CD14-positive monocyte (primary cell): Measurements from ENCODE around the gene KIF16B. TPM values are rescaled to one million over a fixed set of nuclear protein-coding genes. Genes with fewer than 3 reads are reported as not detected.

Experiments used
- DNase-seq, 3 donors: peaks; one replicate each; pipeline ENCODE4 v3.0.0-alpha.2; 2011 to 2022
- H2AFZ ChIP-seq: 2 replicates; pipeline ENCODE4 v1.6.0; 2012; ENCODE audit warnings: mild to moderate bottlenecking, low read depth, low read length, inconsistent platforms; ENCODE audit not compliant: insufficient read depth, poor library complexity, severe bottlenecking
- H3K27ac ChIP-seq, 2 donors: 1 replicate in 1 of 2; 2 replicates in 1 of 2; pipeline ENCODE4 v1.5.1; 2012 to 2013; ENCODE audit warnings: low read length in 2 of 2, control low read depth in 1 of 2, inconsistent platforms in 1 of 2, low read depth in 1 of 2, mild to moderate bottlenecking in 1 of 2
- H3K27me3 ChIP-seq, 2 donors: one replicate each; pipeline versions ENCODE4 v1.6.0 to v1.6.1; 2011 to 2013; ENCODE audit warnings: low read length in 2 of 2; ENCODE audit not compliant: control insufficient read depth in 2 of 2, insufficient read depth in 2 of 2
- H3K36me3 ChIP-seq, 2 donors: replicated peaks in 1 of 2; 1 replicate in 1 of 2; 2 replicates in 1 of 2; pipeline versions ENCODE4 v1.5.1 to v1.6.1; 2012 to 2013; ENCODE audit warnings: low read length in 2 of 2, control low read depth in 1 of 2, inconsistent platforms in 1 of 2, mild to moderate bottlenecking in 1 of 2; ENCODE audit not compliant: insufficient read depth in 2 of 2, control insufficient read depth in 1 of 2
- H3K4me1 ChIP-seq, 2 donors: 1 replicate in 1 of 2; 2 replicates in 1 of 2; pipeline versions ENCODE4 v1.5.1 to v1.6.1; 2012 to 2013; ENCODE audit warnings: low read length in 2 of 2, control low read depth in 1 of 2, inconsistent platforms in 1 of 2, mild to moderate bottlenecking in 1 of 2, moderate library complexity in 1 of 2; ENCODE audit not compliant: insufficient read depth in 2 of 2, control insufficient read depth in 1 of 2
- H3K4me2 ChIP-seq: replicated peaks from 2 replicates; pipeline ENCODE3; 2012; ENCODE audit warnings: low read length, moderate library complexity, mild to moderate bottlenecking; ENCODE audit not compliant: poor library complexity, severe bottlenecking; ENCODE audit errors: extremely low read depth
- H3K4me3 ChIP-seq, 3 experiments: fragments of 200-600 bp in 1 of 3; sonication (generic) in 1 of 3; replicated peaks in 1 of 3; 1 replicate in 2 of 3; 2 replicates in 1 of 3; pipeline ENCODE4 v1.5.1; 2011 to 2013; ENCODE audit warnings: low read length in 3 of 3, mild to moderate bottlenecking in 3 of 3, control low read depth in 2 of 3, low read depth in 2 of 3, inconsistent platforms in 1 of 3, moderate library complexity in 1 of 3
- H3K79me2 ChIP-seq: 2 replicates; pipeline ENCODE4 v1.6.0; 2012; ENCODE audit warnings: mild to moderate bottlenecking, control low read depth, inconsistent platforms, low read length, moderate library complexity; ENCODE audit not compliant: insufficient read depth
- H3K9ac ChIP-seq: 2 replicates; pipeline ENCODE4 v1.6.0; 2017; ENCODE audit warnings: low read length, mild to moderate bottlenecking; ENCODE audit not compliant: insufficient read depth, poor library complexity, severe bottlenecking
- H3K9me3 ChIP-seq, 2 donors: replicated peaks in 1 of 2; 1 replicate in 1 of 2; 2 replicates in 1 of 2; pipeline versions ENCODE4 v1.5.1 to v1.6.1; 2012 to 2013; ENCODE audit warnings: low read length in 2 of 2, control low read depth in 1 of 2; ENCODE audit not compliant: control insufficient read depth in 1 of 2, insufficient read depth in 1 of 2
- H4K20me1 ChIP-seq: 2 replicates; pipeline ENCODE4 v1.6.0; 2012; ENCODE audit warnings: mild to moderate bottlenecking, low read length, control low read depth, moderate library complexity; ENCODE audit not compliant: insufficient read depth
- H3K27ac Mint-ChIP-seq, 7 donors: one replicate each; pipeline ENCODE4 v1.8.0; 2020; ENCODE audit warnings: mild to moderate bottlenecking in 7 of 7, mixed read lengths in 7 of 7, moderate library complexity in 6 of 7, inconsistent platforms in 2 of 7
- H3K27me3 Mint-ChIP-seq, 3 donors: one replicate each; pipeline ENCODE4 v1.8.0; 2021 to 2022; ENCODE audit warnings: low read depth in 3 of 3, mild to moderate bottlenecking in 3 of 3, mixed read lengths in 3 of 3, moderate library complexity in 3 of 3, inconsistent platforms in 1 of 3
- H3K36me3 Mint-ChIP-seq, 2 donors: one replicate each; pipeline ENCODE4 v1.8.0; 2020; ENCODE audit warnings: mixed read lengths in 2 of 2, inconsistent platforms in 1 of 2, mild to moderate bottlenecking in 1 of 2
- H3K4me1 Mint-ChIP-seq: one replicate; pipeline ENCODE4 v1.8.0; 2020; ENCODE audit warnings: mild to moderate bottlenecking, mixed read lengths
- H3K4me3 Mint-ChIP-seq, 2 donors: one replicate each; pipeline ENCODE4 v1.8.0; 2020; ENCODE audit warnings: mild to moderate bottlenecking in 2 of 2, mixed read lengths in 2 of 2, moderate library complexity in 1 of 2
- H3K9me3 Mint-ChIP-seq, 7 donors: one replicate each; pipeline ENCODE4 v1.8.0; 2020 to 2022; ENCODE audit warnings: mixed read lengths in 7 of 7, mild to moderate bottlenecking in 6 of 7, moderate library complexity in 6 of 7, inconsistent platforms in 2 of 7
- WGBS: methylation state at CpG from one replicate; pipeline ENCODE4 v1.1.5; 2013; ENCODE audit warnings: missing lambda C conversion rate; ENCODE audit not compliant: insufficient coverage; 5-methylcytosine and 5-hydroxymethylcytosine counted together
- intact Hi-C, 2 donors: fragments of 100-400 bp; cut with micrococcal nuclease; formaldehyde crosslinking; loops; one replicate each; pipeline versions ENCODE4 v1.15.0 to v1.15.1; 2023
- polyA plus RNA-seq, 3 donors: library from polyadenylated mRNA; depleted of rRNA in 1 of 3; unstranded in 2 of 3; stranded (reverse) in 1 of 3; fragments of 300-500 nt in 2 of 3; fragments of >200 nt in 1 of 3; fragmentation: Illumina TruSeq in 2 of 3; gene quantifications; 1 replicate in 2 of 3; 2 replicates in 1 of 3; pipeline ENCODE4 v1.2.3, GENCODE V29; 2012 to 2021
- TF ChIP-seq, protein P1 (sequence below): fragments of 200-600 bp; IDR thresholded peaks from one replicate; pipeline ENCODE4 v1.8.0; 2022; ENCODE audit warnings: antibody characterized with exemption, mild to moderate bottlenecking

Gene KIF16B
- polyA plus RNA-seq, 3 donors: 0.89 to 2.9 (median 2.8) TPM

DNA sequence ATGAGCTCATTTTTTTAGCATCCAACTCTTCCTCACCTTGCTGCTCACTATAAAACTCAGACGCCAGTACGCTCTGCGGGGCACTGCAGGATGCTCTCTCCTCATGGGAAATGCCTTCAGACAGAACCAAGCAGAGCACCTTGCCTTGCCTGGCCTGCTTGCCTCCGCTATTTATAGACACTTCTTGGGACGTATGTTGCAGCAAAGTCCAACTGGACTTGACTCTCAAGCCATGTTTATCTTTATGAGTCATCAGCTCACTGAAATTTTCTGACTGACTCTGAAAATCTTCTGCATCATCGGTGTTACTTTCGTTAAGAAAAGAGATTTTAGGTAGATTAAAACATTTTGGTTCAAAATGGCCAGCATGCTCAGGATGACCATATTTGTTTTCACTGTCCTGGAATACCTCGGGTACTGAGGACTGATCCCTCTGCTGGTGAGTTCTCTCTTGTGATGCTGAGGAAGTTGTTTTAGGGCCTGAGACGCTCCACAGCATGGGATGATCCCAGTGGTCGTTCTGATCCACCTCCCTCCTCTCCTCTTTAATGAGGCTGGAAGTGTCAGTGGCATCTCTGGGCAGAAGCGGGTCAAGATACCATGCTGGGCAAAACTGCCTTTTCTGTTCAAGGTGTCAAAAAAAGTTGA, 204.5 kb downstream of the KIF16B start:
- no peaks in the 10 kb centered on the region for H4K20me1 ChIP-seq
- no peak overlapping the region for H2AFZ ChIP-seq
- no peak overlapping the region for H3K27ac ChIP-seq
- 99% methylated on average over 6 of the region's 11 CpGs for WGBS
- peaks cover 0 to 10% of the 10 kb centered on the region in 2 donors for H3K36me3 ChIP-seq
- no peak for DNase-seq
- H3K27me3 Mint-ChIP-seq: peaks cover 0 to 1% (median 0%) of the 10 kb centered on the region in 3 donors
- intact Hi-C loops: no loop called here
- no peaks in the 10 kb centered on the region for H3K27me3 ChIP-seq
- H3K36me3 Mint-ChIP-seq: peaks cover 13 to 30% of the 10 kb centered on the region in 2 donors
- no peaks in the 10 kb centered on the region for H3K79me2 ChIP-seq
- no peak overlapping the region for H3K4me3 Mint-ChIP-seq
- peak overlapping the region in 1 of 7 donors; percentile 70 for H3K27ac Mint-ChIP-seq
- no peaks in the 10 kb centered on the region for H3K4me1 ChIP-seq
- H3K4me3 ChIP-seq: no peak overlapping the region
- H3K9ac ChIP-seq: no peak overlapping the region
- no peaks in the 10 kb centered on the region for H3K9me3 Mint-ChIP-seq
- TF ChIP-seq, protein P1, sequence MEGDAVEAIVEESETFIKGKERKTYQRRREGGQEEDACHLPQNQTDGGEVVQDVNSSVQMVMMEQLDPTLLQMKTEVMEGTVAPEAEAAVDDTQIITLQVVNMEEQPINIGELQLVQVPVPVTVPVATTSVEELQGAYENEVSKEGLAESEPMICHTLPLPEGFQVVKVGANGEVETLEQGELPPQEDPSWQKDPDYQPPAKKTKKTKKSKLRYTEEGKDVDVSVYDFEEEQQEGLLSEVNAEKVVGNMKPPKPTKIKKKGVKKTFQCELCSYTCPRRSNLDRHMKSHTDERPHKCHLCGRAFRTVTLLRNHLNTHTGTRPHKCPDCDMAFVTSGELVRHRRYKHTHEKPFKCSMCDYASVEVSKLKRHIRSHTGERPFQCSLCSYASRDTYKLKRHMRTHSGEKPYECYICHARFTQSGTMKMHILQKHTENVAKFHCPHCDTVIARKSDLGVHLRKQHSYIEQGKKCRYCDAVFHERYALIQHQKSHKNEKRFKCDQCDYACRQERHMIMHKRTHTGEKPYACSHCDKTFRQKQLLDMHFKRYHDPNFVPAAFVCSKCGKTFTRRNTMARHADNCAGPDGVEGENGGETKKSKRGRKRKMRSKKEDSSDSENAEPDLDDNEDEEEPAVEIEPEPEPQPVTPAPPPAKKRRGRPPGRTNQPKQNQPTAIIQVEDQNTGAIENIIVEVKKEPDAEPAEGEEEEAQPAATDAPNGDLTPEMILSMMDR: no peak
- no peaks in the 10 kb centered on the region for H3K9me3 ChIP-seq
- no peak overlapping the region for H3K4me2 ChIP-seq
- H3K4me1 Mint-ChIP-seq: no peaks in the 10 kb centered on the region

DNA sequence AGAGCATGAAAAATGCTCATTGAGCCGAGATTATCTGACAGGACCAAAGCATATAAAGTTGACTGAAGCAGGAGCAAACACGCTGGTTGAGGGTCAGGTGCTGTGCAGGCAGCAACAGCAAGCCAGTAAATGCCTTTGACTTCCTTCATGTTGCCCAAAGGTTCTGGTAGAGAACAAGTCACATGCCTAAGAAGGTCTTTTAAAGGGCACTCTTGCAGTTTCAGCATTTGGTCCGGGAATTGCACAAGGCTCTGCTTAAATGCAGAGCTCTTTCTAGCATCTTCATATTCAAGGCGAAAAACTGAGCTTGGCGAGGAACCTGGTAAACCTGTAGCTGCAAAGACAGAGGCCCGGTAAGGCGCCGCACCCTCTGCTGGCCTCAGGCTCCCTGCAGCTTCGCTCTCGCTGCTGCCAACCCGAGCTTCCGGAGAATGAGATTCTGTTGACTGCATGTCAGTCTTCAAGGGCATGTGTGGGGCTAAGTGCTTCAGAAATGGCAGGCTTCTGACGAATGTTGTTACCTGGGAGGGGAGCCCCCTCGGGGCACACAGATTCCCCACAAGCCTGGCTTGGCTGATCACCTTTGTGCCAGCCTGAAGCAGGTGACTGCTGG, 205.2 kb downstream of the KIF16B start:
- Histone ChIP-seq H4K20me1 (no peaks in the 10 kb centered on the region), H3K36me3 (peaks cover 0 to 7% of the 10 kb centered on the region in 2 donors), H3K27ac (no peak overlapping the region), H3K4me1 (no peaks in the 10 kb centered on the region), H3K27me3 (no peaks in the 10 kb centered on the region), H3K79me2 (no peaks in the 10 kb centered on the region), H3K9me3 (no peaks in the 10 kb centered on the region), H3K4me2 (no peak overlapping the region), H3K4me3 (no peak overlapping the region), H3K9ac (no peak overlapping the region), H2AFZ (no peak overlapping the region)
- Mint-ChIP-seq H3K36me3 (peaks cover 13 to 30% of the 10 kb centered on the region in 2 donors), H3K4me3 (no peak overlapping the region), H3K4me1 (no peaks in the 10 kb centered on the region), H3K27me3 (peaks cover 0 to 1% (median 0%) of the 10 kb centered on the region in 3 donors), H3K27ac (no peak overlapping the region), H3K9me3 (no peaks in the 10 kb centered on the region)
- DNase-seq: no peak
- WGBS: 91% methylated on average over 13 of the region's 14 CpGs
- intact Hi-C loops: no loop called here
- TF ChIP-seq, protein P1: no peak
